Forelimb muscle (tissue), 1 donor: ENCODE measurements around the gene CHMP2B. TPM values are rescaled to one million over a fixed set of nuclear protein-coding genes. Genes with fewer than 3 reads are reported as not detected.

ENCODE experiments used
- DNase-seq: peaks from one replicate; pipeline ENCODE4 v3.0.0-alpha.2; 2013; ENCODE audit warnings: low read depth
- polyA plus RNA-seq: library from polyadenylated mRNA; unstranded; fragments of 120-200 nt; gene quantifications from one replicate; pipeline ENCODE4 v1.2.1, GENCODE V29; 2013; ENCODE audit not compliant: insufficient read length

Gene CHMP2B, protein sequence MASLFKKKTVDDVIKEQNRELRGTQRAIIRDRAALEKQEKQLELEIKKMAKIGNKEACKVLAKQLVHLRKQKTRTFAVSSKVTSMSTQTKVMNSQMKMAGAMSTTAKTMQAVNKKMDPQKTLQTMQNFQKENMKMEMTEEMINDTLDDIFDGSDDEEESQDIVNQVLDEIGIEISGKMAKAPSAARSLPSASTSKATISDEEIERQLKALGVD
- polyA plus RNA-seq, result 23.4 TPM

DNA sequence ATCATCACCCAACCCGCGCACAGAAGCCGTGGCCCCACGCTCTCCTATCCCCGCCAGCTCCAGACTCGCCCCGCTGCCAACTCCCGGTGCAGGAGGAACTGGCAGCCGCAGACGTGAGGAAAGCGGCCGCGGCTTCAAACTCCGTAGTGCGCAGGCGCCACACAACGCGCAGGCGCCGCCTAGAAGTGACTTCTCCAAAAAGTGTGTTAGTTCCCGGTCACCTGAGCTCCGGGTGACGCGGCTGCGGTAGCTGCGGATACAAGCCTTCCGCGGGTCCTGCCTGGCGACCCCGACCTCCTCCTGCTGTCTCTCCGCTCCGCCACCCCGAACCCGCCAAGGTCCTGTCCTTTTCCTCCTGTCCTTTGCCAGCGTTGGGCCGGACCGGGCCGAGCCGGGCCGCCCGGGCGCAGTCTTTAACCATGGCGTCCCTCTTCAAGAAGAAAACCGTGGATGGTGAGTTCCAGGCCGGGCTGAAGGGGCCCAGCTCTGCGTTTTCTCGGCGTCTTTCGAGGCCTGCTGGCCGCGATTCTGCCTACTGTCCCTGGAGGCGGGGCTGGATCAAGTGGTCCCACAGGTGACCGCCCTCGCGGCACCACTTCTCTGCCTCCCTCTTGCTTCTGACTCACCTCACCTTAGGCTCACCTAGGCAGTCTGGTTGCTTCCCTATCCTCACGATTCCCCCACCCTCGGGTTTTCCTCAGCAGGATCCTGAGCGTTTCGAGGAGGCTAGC is at the start of gene CHMP2B:
TSS of gene CHMP2B (plus strand) at position 206 of the 731 bp plus-strand sequence. CDS start at position 420, 214 bp downstream.
- peak; percentile 87 for DNase-seq

DNA sequence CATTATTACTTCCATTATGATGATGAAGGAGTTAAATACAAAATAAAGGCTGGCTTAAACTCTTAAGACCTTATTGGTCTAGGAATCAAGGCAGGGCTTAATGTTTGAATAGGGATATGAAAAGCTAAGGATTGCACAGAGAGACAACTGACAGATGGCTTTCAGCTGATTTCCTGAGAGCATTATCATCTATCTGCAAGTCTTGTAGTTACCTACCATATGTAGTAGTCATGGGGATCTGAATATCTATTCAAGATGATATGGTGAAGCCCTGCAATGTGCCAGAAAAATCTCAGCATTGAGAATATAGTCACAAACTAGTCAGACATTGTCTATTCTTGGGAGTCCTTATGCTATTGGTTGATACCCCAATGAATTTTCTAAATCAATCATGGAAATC is 47.5 kb upstream of the CHMP2B start:
- no peak for DNase-seq

DNA sequence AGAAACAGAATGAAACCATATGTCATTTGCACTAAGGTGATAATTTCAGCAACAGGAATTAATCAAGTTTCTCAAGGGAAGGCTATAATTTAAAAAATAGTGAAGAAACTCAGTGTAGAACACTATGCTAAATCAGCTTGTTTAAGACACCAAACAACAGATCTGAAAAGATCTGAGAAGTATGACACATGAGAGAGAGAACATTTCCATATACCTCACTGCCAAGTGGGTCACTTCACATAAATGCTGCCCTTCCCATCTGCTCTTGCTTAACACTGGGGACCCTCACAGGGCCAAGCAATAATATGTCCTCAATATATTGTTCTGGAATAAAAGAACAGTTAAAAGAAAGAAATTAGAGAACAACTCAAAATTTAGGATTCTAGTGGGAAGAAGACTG is 45.6 kb upstream of the CHMP2B start:
- no peak for DNase-seq

DNA sequence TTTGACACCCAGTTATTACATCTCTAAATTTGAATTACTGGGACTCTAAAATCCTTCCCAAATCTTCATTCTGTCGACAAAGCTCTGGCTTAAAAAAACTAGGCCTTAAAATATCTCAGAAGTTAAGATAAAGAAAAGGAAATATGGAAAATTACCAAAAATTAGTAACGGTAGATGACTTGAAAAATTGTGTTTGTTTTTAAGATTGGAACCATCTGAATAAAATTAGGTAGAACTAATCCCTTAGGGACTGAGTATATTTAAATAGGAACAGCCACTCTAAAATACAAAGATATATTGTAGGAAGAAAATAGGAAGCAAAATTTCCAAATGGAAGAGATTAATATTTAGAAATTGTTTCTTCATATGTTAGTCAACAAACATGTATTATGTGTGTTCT is 45.1 kb upstream of the CHMP2B start:
- no peak for DNase-seq

DNA sequence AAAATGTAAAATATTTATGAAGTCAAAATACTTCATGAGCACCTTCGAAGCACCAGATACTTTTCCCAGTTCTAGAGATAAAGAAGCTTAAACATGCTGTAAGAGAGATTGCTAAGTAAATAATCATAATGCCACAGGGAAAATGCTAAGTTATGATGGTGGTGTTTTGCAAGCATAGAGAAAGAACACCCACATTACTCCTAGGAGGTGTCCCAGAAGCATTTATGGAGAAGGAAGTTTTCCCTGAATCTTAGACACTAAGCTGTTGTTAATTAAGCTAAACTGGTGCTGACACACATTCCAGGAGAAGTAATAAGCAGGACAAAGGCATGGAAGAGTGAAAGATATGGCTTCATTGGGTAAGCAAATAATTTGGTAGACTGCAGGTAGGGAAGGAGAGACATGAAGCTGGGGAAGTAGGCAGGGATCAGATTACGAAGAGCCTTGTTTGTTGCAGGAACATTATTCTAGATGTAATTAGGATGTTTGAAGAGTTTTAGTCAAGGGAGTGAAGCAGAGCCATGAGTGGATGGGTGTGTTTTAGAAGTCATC is 40.4 kb upstream of the CHMP2B start:
- no peak for DNase-seq

DNA sequence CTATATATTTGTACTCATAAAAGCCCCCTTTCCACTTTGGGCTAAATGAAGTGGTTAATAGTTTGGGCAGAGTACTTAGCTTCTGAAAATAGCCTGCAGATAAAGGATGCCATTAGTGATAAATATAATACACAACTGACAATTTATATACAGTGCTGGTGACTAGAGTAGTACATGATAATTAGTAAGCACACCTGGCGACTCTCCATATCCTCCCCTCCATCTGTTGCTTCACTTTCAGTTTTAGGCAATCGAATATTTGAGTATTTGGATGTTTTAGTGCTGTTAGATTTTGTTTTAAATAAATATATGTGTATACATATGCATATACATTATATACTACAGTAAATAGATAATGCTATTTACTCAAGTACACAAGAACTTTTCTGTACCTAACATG is 35.9 kb upstream of the CHMP2B start:
- DNase-seq, result no peak

DNA sequence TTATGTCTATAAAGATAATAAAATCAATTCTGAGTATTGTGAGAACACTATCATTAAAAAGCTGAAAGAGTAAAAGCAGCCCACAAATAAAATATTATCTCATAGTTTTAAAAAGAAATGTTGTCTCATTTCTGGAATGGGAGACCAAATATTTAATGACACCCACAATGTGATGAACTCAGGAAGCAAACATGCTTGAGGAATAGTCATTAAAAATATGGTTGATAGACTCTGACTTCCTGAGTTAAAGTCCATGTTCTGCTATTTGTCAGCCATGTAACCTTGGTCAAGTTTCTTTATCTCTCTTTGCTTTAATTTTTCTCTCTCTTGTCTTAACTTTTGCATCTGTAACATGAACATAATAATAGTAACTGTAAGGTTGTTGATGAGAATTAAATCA is 35.5 kb upstream of the CHMP2B start:
- DNase-seq, result no peak

DNA sequence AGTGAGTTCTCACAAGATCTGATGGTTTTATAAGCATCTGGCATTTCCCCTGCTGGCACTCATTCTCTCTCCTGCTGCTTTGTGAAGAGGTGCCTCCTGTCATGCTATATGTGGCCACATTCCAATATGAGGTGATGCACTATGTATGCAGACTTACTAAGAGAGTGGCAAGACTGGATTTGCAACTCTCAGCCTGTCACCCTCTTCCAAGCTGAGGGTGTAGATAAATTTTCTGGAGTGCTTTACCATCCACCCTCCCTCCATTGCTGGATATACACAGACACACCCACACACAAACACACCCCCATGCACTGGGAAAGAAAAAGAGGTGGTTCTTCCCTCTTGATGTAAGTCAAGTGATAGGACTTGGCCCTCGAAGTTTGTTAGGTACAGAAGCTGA is 30.2 kb upstream of the CHMP2B start:
- DNase-seq, result no peak

DNA sequence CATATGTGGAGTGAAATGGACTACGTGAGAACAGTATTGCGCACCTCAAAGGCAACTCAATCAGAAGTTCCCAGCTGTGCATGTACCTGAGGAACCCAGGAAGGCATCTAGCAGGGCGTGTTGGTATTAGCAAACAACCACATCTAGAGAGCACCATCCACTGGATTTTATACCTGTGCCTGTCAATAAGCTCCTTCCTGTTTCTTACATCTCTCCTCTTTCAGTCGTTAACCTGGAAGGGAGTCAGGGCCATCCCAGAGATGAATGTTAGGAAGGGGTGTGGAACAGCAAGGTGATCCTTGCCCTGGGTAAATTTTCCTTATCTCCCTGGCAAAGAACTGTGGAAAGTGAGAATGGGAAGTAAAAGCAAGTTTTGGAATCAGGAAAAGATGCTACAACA is 29.6 kb upstream of the CHMP2B start:
- DNase-seq, result no peak

DNA sequence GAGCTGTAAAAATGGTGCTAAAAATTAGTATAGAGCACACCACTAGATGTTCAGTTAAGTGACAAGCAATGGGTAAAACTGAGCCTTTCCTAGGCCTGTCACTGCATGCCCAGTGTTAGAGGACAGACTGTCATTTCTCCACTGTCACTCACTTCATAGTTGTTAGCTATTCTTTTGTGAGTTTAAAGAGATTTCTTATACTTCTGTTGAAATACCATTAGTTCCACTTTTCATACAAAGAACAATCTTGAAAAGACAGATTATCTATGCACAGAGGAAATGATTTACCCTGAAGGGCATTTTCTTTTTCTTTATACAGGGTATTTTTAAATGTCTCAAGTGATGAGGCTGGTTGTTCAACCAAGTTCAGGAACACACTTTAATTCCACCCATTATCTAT is 28.3 kb upstream of the CHMP2B start:
- no peak for DNase-seq

DNA sequence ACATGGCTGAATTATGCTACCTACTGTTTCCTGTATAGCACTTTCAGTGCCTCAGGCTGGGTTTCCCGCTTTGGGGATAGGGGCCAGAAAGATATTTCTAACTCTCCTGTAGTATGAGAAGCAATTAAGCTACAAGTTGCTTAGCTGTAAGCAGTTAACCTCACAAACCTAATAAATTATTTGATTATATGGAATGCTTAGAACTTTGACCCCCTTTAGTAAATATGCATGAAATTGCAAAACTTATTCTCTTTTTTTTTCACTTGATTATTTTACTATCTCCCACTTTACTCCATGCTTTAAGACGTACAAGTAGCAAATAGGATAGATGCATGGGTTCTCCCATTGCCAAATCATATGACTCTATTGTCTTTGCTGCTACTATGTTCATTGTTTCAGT is 27.5 kb upstream of the CHMP2B start:
- no peak for DNase-seq

DNA sequence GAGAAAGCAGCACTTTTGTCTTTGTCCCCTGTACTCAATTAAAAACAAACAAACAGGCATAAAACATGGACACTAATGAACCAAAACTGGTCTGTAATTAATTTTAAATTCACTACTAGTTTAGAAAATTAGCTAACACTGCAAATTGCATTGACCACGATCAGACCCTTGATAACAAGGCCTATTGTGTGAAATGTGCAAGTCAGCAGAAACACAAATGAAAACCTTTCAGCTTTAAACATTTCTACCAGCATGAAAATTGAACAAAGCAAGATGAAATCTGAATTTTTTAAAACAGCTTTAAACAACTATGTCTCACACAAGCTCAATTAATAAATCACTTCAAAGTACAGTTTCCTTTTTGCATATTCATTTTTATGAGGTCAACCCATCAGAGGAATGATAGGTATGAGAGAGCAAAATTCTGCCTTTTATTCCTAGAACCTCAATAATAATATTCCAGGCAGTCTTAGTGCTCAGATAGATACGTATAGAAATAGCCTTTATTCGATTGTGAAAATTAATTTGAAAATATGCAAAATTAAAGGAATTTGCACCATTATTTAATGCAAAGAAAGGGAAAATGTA is 27.0 kb upstream of the CHMP2B start:
- no peak for DNase-seq

DNA sequence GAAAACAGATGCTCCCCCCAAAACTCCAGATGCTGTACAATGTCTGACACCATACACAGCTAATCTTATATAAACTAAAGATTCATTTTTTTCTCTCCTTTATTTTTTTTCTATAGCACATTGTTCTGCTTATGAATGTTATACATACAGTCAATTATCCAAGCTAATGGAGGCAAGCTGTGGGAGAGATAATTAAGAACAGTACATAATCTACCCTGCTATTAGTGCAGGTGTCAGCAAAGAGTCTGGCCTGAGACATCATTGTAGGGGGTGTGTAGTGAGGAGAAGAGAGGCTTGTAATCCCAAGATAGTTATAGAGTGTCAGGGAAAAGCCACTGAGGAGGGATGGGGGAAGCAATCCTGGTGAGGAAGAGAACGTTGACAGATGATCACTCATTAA is 25.4 kb upstream of the CHMP2B start:
- no peak for DNase-seq

DNA sequence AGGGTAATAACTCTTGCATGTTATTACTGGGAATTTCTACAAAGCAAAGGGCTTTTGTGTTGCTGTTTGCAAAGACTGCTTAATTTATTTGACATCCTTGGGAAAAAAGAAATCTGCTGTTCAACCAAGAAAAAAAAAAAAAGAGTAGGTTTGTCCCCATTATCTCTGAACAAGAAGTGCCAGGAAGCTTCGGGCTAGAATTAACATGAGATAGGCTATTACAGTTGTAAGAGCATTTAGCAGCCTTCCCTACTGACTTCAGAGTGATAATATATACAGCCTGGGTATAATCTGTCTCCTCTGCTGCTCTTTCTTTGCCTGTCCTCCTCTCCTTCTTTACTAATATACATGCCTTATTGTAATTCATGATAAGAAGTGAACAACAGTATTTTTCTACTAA is 23.3 kb upstream of the CHMP2B start:
- no peak for DNase-seq

DNA sequence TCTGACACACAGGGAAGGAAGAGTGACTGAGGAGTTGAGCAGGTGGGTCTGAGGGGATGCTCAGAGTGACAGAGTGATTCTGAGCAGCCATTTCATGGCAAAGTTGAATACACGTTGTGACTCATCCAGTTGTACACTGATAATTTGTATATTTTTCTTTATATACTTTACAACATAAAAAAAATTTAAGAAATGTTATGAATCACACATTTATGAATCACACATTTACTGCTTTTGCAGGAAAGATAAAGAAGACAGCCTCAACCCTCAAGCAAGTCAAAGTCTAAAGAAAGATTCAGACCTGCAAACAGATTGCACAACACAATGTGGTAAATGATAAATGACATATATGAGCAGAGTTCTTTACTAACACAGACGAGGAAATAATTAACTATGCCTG is 21.0 kb upstream of the CHMP2B start:
- DNase-seq, result no peak

DNA sequence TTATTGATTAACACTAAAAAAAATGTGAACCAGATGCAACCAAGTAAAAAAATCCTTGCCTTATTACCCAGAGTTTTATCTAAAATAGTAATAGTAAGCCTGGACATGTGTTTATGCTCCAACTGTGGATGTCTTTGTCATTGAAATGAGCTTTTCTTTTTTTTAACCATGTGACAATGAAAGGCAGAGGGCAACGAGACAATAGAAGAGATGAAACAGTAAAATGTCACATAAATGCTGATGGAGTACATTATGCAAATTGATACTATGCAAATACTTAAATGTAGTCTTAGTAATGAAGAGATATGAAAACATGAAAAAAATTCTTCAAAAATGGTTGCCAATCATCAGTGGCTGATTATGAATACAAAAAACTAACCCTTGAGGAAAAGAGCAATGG is 20.5 kb upstream of the CHMP2B start:
- no peak for DNase-seq

DNA sequence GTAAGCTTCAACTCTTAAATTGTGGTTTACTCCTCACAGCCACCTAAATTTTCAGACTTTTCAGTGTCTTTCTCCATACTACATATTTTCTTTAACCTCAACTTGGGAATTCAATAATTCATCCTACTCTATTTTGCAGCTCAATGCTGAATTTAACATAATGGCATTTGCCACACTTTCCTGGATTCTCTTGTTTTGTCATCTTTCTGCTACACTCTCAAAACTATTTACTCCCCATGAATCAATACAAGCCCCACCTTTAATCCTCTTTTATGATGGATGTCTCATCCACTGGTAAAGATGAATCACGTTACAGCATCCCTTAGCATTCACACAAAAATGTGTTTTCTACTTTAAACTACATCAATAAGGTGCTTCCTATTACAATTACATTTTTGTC is 19.6 kb upstream of the CHMP2B start:
- no peak for DNase-seq

DNA sequence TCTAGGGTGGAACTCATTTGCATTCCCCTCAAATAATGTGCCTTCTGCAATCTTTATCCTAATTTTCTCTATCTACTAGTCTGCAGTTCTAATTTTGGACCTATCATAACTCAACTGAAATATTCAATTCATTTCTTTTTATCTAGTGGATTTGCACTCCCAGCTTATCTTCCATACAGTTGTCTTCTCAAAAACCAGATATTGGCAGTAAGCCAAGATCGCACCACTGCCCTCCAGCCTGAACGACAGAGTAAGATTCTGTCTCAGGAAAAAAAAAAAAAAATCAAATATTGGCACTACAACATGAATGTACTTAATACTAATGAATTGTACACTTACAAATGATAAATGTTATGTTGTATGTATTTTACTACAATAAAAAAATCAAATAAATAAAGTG is 18.0 kb upstream of the CHMP2B start:
- no peak for DNase-seq

DNA sequence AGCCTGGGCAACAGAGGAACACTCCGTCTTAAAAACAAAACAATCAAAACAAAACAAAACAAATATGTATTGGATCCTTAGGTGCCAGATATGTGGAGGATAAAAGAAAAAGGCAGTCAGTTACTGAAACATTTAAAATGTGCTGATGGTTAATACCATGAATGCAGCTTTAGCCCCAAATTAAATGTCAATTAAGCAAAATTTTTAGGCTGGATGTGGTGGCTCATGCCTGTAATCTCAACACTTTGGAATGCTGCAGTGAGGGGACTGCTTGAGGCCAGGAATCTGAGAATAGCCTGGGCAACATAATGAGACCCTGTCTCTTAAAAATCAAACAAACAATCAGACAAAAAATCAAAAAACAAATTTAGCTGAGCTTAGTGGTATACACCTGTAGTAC is 8.5 kb upstream of the CHMP2B start:
- DNase-seq, result no peak

DNA sequence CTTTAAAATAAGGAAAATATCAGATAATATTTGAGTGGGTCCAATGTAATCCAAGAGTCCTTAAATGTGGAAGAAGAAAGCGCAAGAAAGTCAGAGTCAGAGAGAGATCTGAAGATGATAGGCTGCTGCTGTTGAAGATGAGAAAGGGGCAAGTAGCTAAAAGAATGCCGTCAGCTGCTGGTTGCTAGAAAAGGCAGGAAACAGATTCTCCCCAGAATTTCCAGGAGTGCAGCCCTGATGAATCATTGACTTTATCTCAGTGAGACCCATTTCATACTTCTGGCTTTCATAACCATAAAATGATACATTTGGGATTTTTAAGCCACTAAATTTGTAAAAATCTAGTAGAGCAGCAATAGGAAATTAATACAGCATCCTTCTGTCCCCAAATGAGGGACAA is 7.5 kb upstream of the CHMP2B start:
- DNase-seq, result no peak

DNA sequence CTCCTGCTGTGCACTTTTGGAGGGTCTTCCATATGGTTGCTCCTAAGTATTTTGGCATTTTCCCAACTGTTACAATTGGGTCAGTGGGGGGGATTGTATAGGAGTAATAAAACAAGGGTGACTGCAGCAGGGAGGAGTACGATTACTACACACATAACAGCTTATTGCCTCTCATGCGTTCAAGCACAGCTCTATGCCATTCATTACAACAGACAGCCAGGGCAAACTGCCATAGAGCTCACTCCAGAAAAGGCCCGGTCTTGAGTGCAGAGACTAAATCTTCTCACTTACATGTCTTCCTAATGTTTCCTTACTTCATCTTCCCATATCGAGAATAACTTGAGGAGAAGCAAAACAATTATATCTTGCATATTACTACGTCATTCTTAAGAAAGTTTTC is 1.4 kb upstream of the CHMP2B start:
- DNase-seq, result no peak

DNA sequence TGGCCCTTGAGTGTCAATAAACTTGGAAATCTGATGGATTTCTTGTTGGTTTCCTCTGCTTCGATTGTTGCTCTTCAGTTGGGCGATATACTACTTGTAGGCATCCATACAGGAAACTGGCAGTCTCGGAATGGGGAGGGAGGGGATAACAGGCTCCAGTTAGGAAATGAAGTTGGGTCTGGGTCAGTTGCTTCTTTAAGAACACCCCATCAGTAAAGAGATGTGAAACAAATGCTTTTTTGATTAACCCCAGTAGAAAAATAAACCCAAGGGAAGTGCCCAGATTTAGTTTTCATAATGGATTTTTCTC is 681 bp downstream of the CHMP2B start:
- DNase-seq, result peak; percentile 1

DNA sequence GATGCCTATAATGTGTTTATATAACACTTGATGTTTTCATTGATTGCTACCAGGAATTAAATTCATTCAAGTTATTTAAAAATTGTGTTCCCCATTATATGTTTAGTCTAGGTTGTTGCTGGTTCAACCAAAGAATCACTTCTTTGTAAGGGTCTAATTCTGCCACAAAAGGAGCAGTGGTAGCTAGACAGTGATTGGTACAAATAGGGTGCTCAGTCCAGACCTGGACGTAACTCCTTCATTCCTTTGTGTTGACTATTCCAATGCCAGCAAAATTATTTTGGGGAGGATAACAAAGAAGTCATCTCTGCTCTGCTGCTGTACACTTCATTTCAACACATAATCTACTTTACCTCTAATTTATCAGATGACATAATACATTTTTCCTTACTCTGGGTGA is 1.2 kb downstream of the CHMP2B start:
- no peak for DNase-seq
